HCT116 (cell line): ENCODE results near the gene EFR3B. TPM values are rescaled to one million over a fixed set of nuclear protein-coding genes. Genes with fewer than 3 reads are reported as not detected.

Source experiments
- ATAC-seq: fragments of 200-7000 bp; cut with Tn5 transposase; 2 replicates; pipeline ENCODE4 v1.9.1; 2020; ENCODE audit warnings: mild to moderate bottlenecking, moderate library complexity
- BruUV-seq: library from RNA; stranded (reverse); fragments of 400-500 nt; replicated peaks from 2 replicates; lab custom pipeline; 2021; lab: Mats Ljungman, UMichigan
- CTCF ChIA-PET: fragments of 300-600 bp; sonication (Branson Sonifier 250); formaldehyde crosslinking; loops from one replicate; lab custom pipeline; 2021; ENCODE audit warnings: antibody characterized with exemption; lab: Charles Lee
- POLR2A ChIA-PET: fragments of 300-600, 350-600 bp; sonication (Branson Sonifier 250); formaldehyde crosslinking; loops from one replicate; lab custom pipeline; 2021; ENCODE audit warnings: antibody characterized with exemption; lab: Charles Lee
- RAD21 ChIA-PET, 2 experiments: fragments of 300-600 bp; sonication (Branson Sonifier 250); formaldehyde crosslinking; loops; one replicate each; lab custom pipeline; 2023; ENCODE audit warnings: low total read pairs in 2 of 2; ENCODE audit not compliant: uncharacterized antibody in 2 of 2, unreplicated experiment in 2 of 2, low non-redundant PET in 1 of 2; lab: Charles Lee
- DNase-seq: peaks from one replicate; pipeline ENCODE4 v3.0.0-alpha.2; 2010; ENCODE audit warnings: low read depth, low spot score
- H2AFZ ChIP-seq: fragments of 200-600 bp; shearing (Covaris generic), sonication (generic); 2 replicates; pipeline ENCODE4 v1.6.1; 2017; ENCODE audit warnings: low read depth, mixed run types, mixed read lengths, antibody characterized with exemption, low read length; ENCODE audit not compliant: poor library complexity, severe bottlenecking
- H3K27ac ChIP-seq: 2 replicates; pipeline ENCODE4 v1.5.1; 2012; ENCODE audit warnings: low read depth, low read length
- H3K27me3 ChIP-seq: fragments of 200-600 bp; sonication (generic); 2 replicates; pipeline ENCODE4 v1.6.1; 2016; ENCODE audit warnings: mixed run types, low read length, mixed read lengths; ENCODE audit not compliant: insufficient read depth
- H3K36me3 ChIP-seq, 2 experiments: fragments of 200-500 bp in 1 of 2; fragments of 200-600 bp in 1 of 2; sonication (Bioruptor generic) in 1 of 2; sonication (generic) in 1 of 2; 2 replicates each; pipeline versions ENCODE4 v1.5.1 to v1.6.1; 2014 to 2016; ENCODE audit warnings: low read length in 2 of 2, inconsistent platforms in 1 of 2, mixed read lengths in 1 of 2, mixed run types in 1 of 2; ENCODE audit not compliant: insufficient read depth in 2 of 2, control insufficient read depth in 1 of 2
- H3K4me1 ChIP-seq, 2 experiments: fragments of 200-600 bp in 1 of 2; sonication (generic) in 1 of 2; 2 replicates each; pipeline versions ENCODE4 v1.5.1 to v1.6.1; 2012 to 2017; ENCODE audit warnings: low read length in 2 of 2, inconsistent platforms in 1 of 2, mild to moderate bottlenecking in 1 of 2, mixed read lengths in 1 of 2, mixed run types in 1 of 2, moderate library complexity in 1 of 2; ENCODE audit not compliant: insufficient read depth in 2 of 2, control insufficient read depth in 1 of 2
- H3K4me2 ChIP-seq: fragments of 200-600 bp; sonication (generic); 2 replicates; pipeline ENCODE4 v1.6.1; 2017; ENCODE audit warnings: mixed run types, low read length, mixed read lengths
- H3K4me3 ChIP-seq, 2 experiments: fragments of 200-600 bp in 1 of 2; sonication (generic) in 1 of 2; replicated peaks in 1 of 2; 2 replicates each; pipeline ENCODE4 v1.5.1; 2011 to 2016; ENCODE audit warnings: low read length in 2 of 2, control low read depth in 1 of 2, low read depth in 1 of 2, mild to moderate bottlenecking in 1 of 2, mixed read lengths in 1 of 2, mixed run types in 1 of 2
- H3K79me2 ChIP-seq: fragments of 200-600 bp; sonication (generic); 2 replicates; pipeline ENCODE4 v1.6.1; 2017; ENCODE audit warnings: mild to moderate bottlenecking, mixed run types, low read length, moderate library complexity, mixed read lengths; ENCODE audit not compliant: insufficient read depth
- H3K9ac ChIP-seq: fragments of 200-600 bp; sonication (generic); 2 replicates; pipeline ENCODE4 v1.6.1; 2016; ENCODE audit warnings: low read length, mixed read lengths
- H3K9me2 ChIP-seq: fragments of 200-600 bp; sonication (generic), shearing (Covaris generic); 2 replicates; pipeline ENCODE4 v1.6.1; 2017; ENCODE audit warnings: mixed run types, mild to moderate bottlenecking, moderate library complexity; ENCODE audit not compliant: insufficient read depth
- H3K9me3 ChIP-seq, 2 experiments: fragments of 200-500 bp in 1 of 2; fragments of 200-600 bp in 1 of 2; sonication (Bioruptor generic) in 1 of 2; sonication (generic) in 1 of 2; 2 replicates each; pipeline ENCODE4 v1.6.1; 2014 to 2017; ENCODE audit warnings: low read length in 2 of 2, mixed read lengths in 2 of 2, inconsistent platforms in 1 of 2, low read depth in 1 of 2, mild to moderate bottlenecking in 1 of 2, mixed run types in 1 of 2, moderate library complexity in 1 of 2; ENCODE audit not compliant: control insufficient read depth in 1 of 2, insufficient read depth in 1 of 2
- H4K20me1 ChIP-seq: fragments of 200-600 bp; sonication (generic), shearing (Covaris generic); 2 replicates; pipeline ENCODE4 v1.6.1; 2017; ENCODE audit warnings: mixed run types, mild to moderate bottlenecking, moderate library complexity; ENCODE audit not compliant: insufficient read depth
- CBX3 ChIP-seq: IDR thresholded peaks from 2 replicates; pipeline ENCODE4 v1.6.1; 2012; ENCODE audit warnings: low read depth
- CEBPB ChIP-seq: IDR thresholded peaks from 2 replicates; pipeline ENCODE4 v1.6.1; 2012; ENCODE audit warnings: low read depth
- EGR1 ChIP-seq: IDR thresholded peaks from 2 replicates; pipeline ENCODE4 v1.6.1; 2012; ENCODE audit warnings: low read depth
- ELF1 ChIP-seq: IDR thresholded peaks from 2 replicates; pipeline ENCODE4 v1.6.1; 2012; ENCODE audit warnings: low read depth, borderline replicate concordance
- FOSL1 ChIP-seq: IDR thresholded peaks from 2 replicates; pipeline ENCODE4 v1.6.1; 2012; ENCODE audit warnings: low read depth
- JUND ChIP-seq: IDR thresholded peaks from 2 replicates; pipeline ENCODE4 v1.6.1; 2012
- POLR2A ChIP-seq: IDR thresholded peaks from 2 replicates; pipeline ENCODE4 v1.7.0; 2011; ENCODE audit warnings: borderline replicate concordance; ENCODE audit not compliant: insufficient read depth, insufficient read length; ENCODE audit errors: extremely low read depth
- POLR2AphosphoS5 ChIP-seq: IDR thresholded peaks from 2 replicates; pipeline ENCODE4 v1.6.1; 2011; ENCODE audit warnings: mild to moderate bottlenecking, low read depth, low read length, moderate library complexity
- RAD21 ChIP-seq: IDR thresholded peaks from 2 replicates; pipeline ENCODE4 v1.6.1; 2012; ENCODE audit warnings: low read depth, mild to moderate bottlenecking
- SIN3A ChIP-seq: IDR thresholded peaks from 2 replicates; pipeline ENCODE4 v1.6.1; 2012; ENCODE audit warnings: low read depth
- SP1 ChIP-seq: IDR thresholded peaks from 2 replicates; pipeline ENCODE4 v1.6.1; 2012; ENCODE audit warnings: low read depth
- SRF ChIP-seq: IDR thresholded peaks from 2 replicates; pipeline ENCODE4 v1.6.1; 2012; ENCODE audit warnings: low read depth
- TCF7L2 ChIP-seq: IDR thresholded peaks from 2 replicates; pipeline ENCODE4 v1.7.0; 2011; ENCODE audit warnings: borderline replicate concordance, inconsistent platforms; ENCODE audit not compliant: insufficient read depth, insufficient read length; ENCODE audit errors: extremely low read depth
- YY1 ChIP-seq: IDR thresholded peaks from 2 replicates; pipeline ENCODE4 v1.6.1; 2011; ENCODE audit warnings: low read length, low read depth, moderate library complexity, mild to moderate bottlenecking; ENCODE audit not compliant: insufficient replicate concordance; ENCODE audit errors: extremely low read depth
- ZFX ChIP-seq: fragments of 450-650 bp; IDR thresholded peaks from 2 replicates; pipeline ENCODE4 v1.6.1; 2017
- ZNF274 ChIP-seq: fragments of 200-500 bp; sonication (Bioruptor generic); IDR thresholded peaks from 2 replicates; pipeline ENCODE4 v1.6.1; 2014; ENCODE audit warnings: mild to moderate bottlenecking, low read depth, low read length, inconsistent platforms
- intact Hi-C: fragments of 100-400 bp; cut with micrococcal nuclease; formaldehyde crosslinking; loops from 2 replicates; pipeline ENCODE4 v1.10.0; 2022
- total RNA-seq: library from RNA; stranded (reverse); gene quantifications from one replicate; pipeline ENCODE4 v1.2.1, GENCODE V29; 2021; ENCODE audit not compliant: unreplicated experiment
- TF ChIP-seq, protein P1 (sequence below): IDR thresholded peaks from 2 replicates; pipeline ENCODE4 v1.6.1; 2012
- TF ChIP-seq, protein P2 (sequence below): IDR thresholded peaks from 2 replicates; pipeline ENCODE4 v1.6.1; 2012
- TF ChIP-seq, protein P3 (sequence below): IDR thresholded peaks from 2 replicates; pipeline ENCODE4 v1.6.1; 2011; ENCODE audit warnings: mild to moderate bottlenecking, low read length, moderate library complexity; ENCODE audit not compliant: insufficient replicate concordance; ENCODE audit errors: extremely low read depth

Gene EFR3B
- total RNA-seq, 1 experiment from 2014 or later: 0.96 TPM

DNA sequence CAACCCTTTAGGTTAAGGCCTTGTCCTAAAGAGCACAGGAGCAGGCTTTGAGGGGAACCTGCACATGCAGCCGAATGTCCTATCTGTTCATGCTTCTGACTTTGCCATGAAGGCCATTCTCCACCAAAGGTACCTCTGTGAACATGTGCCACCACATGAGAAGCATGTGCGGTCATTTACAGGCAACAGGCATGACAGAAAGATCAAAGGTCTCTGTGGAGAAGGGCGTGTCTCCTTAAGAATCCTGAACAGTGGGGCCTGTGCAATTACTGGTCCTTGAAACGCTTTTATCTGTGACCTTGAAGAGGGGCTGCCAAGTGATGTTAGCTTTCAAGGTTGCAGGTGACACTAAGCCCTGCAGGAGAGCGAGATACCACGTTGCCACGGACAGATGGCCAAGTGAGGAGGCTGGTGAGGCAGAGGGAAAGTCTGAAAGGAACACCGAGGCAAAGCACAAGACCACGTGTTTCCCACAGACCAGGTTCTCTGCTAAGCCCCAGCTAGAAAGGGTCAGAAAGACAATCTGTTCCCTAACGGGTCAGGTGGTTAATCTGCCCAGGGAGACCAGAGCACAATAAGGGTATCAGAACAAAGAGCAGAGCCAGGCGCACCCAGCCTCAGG, 146.0 kb downstream of the EFR3B start:
- no peak for DNase-seq
- RAD21 ChIA-PET: no interaction called here

DNA sequence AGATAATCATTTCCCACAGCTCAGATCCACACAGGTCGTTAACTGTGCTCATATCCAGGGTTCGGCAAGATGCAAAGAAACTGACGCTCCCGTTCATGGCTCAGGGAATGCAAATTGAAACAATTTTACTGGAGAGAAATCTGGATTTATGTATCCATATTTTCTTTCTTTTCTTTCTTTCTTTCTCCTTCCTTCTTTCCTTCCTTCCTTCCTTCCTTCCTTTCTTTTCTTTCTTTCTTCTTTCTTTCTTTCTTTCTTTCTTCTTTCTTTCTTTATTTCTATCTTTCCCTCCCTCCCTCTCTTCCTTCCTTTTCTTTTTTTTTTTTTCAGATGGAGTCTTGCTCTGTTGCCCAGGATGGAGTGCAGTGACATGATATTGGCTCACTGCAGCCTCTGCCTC, 146.5 kb downstream of the EFR3B start:
- H3K9me3 ChIP-seq: no peaks in the 10 kb centered on the region
- no TSS peak for BruUV-seq
- TF ChIP-seq CEBPB: no peak
- no peak for TF ChIP-seq RAD21
- no peak for TF ChIP-seq POLR2AphosphoS5
- no peak for TF ChIP-seq CBX3
- no peak for TF ChIP-seq ZNF274
- no peak for TF ChIP-seq ZFX
- TF ChIP-seq SRF: no peak
- no peak for TF ChIP-seq SP1
- no peak for TF ChIP-seq FOSL1
- TF ChIP-seq, protein P1, sequence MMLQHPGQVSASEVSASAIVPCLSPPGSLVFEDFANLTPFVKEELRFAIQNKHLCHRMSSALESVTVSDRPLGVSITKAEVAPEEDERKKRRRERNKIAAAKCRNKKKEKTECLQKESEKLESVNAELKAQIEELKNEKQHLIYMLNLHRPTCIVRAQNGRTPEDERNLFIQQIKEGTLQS: no peak
- no peak for TF ChIP-seq SIN3A
- no peak for TF ChIP-seq POLR2A
- no peak for TF ChIP-seq YY1
- TF ChIP-seq EGR1: no peak
- TF ChIP-seq JUND: no peak
- TF ChIP-seq TCF7L2: no peak
- TF ChIP-seq, protein P2, sequence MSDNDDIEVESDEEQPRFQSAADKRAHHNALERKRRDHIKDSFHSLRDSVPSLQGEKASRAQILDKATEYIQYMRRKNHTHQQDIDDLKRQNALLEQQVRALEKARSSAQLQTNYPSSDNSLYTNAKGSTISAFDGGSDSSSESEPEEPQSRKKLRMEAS: no peak
- H3K4me1 ChIP-seq: no peaks in the 10 kb centered on the region
- H3K4me3 ChIP-seq: no peak overlapping the region
- H3K36me3 ChIP-seq: no peaks in the 10 kb centered on the region
- no peak overlapping the region for H3K4me2 ChIP-seq
- no peak overlapping the region for H3K27ac ChIP-seq
- ChIA-PET POLR2A (no interaction called here), CTCF (interaction anchor here (1.4 kb wide), 1 partner anchor 40 kb away, joined by 3 read pairs; no protein-coding TSS in a partner anchor), RAD21 (no interaction called here)
- ATAC-seq (no peak), DNase-seq (no peak)
- no peak overlapping the region for H2AFZ ChIP-seq
- intact Hi-C loops: no loop called here
- H3K9ac ChIP-seq: no peak overlapping the region
- no peaks in the 10 kb centered on the region for H4K20me1 ChIP-seq
- no peaks in the 10 kb centered on the region for H3K27me3 ChIP-seq
- no peaks in the 10 kb centered on the region for H3K79me2 ChIP-seq
- H3K9me2 ChIP-seq: no peaks in the 10 kb centered on the region

More for the DNA sequence above, 146.0 kb downstream of the EFR3B start:
- no peak overlapping the region for H3K9ac ChIP-seq
- no peaks in the 10 kb centered on the region for H3K9me3 ChIP-seq
- H3K27ac ChIP-seq: no peak overlapping the region
- ChIA-PET POLR2A (no interaction called here), CTCF (interaction anchor here (1.4 kb wide), 1 partner anchor 41 kb away, joined by 3 read pairs; no protein-coding TSS in a partner anchor)
- BruUV-seq: no TSS peak
- H3K79me2 ChIP-seq: no peaks in the 10 kb centered on the region
- intact Hi-C loops: no loop called here
- no peak overlapping the region for H3K4me3 ChIP-seq
- no peak overlapping the region for H3K4me2 ChIP-seq
- no peaks in the 10 kb centered on the region for H4K20me1 ChIP-seq
- ATAC-seq: no peak
- H3K36me3 ChIP-seq: no peaks in the 10 kb centered on the region
- no peaks in the 10 kb centered on the region for H3K4me1 ChIP-seq
- H2AFZ ChIP-seq: no peak overlapping the region
- TF ChIP-seq ELF1 (no peak), TCF7L2 (peak; percentile 91), CEBPB (no peak), POLR2A (no peak), CBX3 (no peak)
- TF ChIP-seq, protein P3, sequence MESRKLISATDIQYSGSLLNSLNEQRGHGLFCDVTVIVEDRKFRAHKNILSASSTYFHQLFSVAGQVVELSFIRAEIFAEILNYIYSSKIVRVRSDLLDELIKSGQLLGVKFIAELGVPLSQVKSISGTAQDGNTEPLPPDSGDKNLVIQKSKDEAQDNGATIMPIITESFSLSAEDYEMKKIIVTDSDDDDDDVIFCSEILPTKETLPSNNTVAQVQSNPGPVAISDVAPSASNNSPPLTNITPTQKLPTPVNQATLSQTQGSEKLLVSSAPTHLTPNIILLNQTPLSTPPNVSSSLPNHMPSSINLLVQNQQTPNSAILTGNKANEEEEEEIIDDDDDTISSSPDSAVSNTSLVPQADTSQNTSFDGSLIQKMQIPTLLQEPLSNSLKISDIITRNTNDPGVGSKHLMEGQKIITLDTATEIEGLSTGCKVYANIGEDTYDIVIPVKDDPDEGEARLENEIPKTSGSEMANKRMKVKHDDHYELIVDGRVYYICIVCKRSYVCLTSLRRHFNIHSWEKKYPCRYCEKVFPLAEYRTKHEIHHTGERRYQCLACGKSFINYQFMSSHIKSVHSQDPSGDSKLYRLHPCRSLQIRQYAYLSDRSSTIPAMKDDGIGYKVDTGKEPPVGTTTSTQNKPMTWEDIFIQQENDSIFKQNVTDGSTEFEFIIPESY: no peak
- H3K9me2 ChIP-seq: no peaks in the 10 kb centered on the region
- no peaks in the 10 kb centered on the region for H3K27me3 ChIP-seq
